GM19452 (cell line): ENCODE results near the gene YWHAG.
"Not testable (repeated sequence)": the region's sequence is repeated elsewhere in the genome, so short reads cannot be mapped to it uniquely, and the experiment has no call there.

Experiments used
- ATAC-seq: cut with Tn5 transposase; IDR thresholded peaks from one replicate; pipeline ENCODE4 v1.9.1; 2021; ENCODE audit not compliant: unreplicated experiment

YWHAG gene

DNA sequence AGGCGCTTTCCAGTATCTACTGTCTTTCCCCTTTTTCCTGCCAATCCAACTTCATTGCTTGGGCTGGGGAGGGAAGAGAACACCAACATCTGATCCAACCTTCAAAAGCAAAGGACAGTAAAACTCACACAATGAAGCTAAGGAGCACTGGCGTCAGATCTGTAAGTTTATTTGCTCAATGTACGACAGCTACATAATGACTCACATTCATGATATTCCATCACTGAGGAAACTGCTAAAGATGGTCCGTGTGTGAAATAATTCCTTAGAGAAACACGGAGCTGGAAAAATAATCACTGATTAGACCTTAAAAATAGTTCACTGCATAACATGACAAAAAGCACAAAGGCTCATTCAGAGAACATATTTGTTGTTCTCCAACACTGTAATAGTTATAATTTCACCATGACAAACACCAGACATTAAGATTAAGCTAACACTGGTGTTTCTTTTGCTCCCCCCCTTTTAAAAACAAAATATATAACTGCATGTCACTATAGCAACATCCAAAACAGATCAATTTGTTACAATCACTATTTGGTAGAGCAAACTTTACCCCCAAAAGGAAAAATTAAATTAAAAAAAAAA, 32.1 kb downstream of the YWHAG start:
- ATAC-seq = no peak

DNA sequence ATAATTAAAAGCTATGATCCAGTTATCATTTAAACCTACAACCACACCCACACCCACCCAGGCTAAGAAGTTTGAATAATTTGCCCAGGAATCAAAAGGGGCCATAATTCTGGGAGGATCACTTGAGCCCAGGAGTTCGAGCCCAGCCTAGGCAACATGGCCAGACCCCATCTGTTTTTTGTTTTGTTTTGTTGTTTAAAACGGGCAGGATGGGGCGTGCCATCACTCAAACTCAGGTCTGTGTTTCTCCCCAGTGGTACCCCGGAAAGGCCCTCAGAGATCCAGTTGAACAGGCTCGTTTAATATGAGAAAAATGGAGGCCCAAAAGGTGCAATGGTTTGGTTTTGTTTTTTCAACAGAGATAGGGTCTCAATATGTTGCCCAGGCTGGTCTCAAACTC, 33.0 kb downstream of the YWHAG start:
- no peak for ATAC-seq

DNA sequence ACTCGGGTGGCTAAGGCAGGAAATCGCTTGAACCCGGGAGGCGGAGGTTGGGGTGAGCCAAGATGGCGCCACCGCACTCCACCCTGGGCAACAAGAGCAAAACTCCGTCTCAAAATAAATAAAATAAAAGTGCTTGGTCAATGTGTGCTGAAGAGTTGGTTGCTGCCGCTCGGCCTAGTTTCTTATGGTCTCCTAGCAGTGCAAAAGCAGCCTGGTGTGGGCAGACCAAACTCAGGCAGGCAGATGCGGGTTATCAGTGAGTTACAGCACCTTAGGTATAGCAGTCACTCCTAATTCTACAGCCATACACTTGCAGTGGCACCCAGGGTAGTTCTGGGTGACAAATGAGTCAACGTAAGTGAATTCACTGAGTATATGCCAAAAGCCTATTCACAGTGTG, 33.7 kb downstream of the YWHAG start:
- ATAC-seq = no peak

DNA sequence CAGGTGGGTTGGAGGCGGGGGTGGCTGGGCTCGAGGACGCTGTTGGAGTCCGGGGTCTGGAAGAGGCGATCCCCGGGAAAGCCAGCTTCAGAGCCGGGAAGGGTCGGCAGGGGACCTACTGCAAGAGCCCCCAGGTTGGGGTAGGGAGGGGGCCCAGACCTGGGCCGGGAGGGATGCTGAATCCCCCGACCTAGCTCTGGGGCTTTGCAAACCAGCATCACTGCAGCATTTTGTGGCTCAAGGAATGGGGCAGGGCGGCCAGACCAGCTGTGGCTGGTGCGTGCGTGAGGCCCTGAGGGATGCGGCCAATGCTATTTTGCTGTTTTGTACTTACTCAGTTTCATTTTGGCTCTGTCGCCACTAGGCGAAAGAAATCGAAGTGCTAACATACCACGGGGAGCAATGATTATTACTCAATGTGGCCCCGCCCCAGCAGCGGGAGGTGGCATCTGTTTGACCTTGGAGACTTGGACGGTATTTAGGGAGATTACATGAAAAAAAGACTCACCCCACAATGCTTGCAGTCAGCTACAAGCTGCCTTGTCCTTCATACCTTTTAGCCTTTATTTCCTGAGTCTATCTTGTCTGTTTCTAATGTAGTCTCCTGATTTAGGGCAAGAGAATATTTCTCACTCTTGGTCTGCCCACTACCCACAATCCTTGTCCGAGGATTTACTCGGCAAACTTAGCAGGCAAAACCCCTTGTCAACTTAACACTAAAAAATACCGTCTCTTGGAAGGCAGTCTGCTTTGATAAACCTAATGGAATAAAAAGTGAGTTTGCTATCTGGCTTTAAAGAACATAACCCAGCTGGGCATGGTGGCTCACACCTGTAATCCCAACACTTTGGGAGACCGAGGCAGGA, 40.1 kb downstream of the YWHAG start:
- peak; percentile 53 for ATAC-seq

DNA sequence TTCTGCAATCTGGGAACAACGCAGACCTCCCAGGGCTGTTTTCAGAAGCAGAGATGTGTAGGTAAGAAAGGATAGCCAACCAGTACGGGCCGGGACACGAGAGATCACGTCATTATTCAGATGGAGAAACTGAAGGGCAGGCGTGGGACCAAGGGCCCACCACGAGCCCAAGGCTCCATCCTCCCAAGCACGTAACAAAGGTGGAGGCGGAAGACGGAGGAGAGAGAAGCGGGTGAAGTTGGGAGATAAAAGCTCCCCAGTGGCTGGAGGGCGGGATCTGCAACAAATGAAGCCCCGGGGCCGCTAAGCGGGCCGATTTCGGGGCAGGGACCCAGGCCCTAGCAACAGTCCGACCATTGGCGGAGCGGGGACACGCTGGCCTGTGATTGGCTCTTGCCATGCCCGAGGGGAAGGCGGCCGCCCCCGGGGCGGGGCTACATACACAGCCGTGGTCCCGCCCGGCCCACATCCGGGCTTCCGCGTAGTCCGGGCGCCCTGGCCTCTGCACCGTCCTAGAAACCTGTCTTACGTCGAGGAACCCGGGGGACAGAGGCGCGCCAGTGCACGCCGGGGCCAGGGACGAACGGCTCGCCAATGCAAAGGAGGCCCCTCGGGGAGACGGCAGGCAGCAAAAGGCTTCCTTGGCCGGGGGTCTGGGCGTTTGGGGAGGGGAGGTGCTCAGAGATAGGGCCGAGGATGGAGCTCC, 40.9 kb downstream of the YWHAG start:
- peak; percentile 91 for ATAC-seq

DNA sequence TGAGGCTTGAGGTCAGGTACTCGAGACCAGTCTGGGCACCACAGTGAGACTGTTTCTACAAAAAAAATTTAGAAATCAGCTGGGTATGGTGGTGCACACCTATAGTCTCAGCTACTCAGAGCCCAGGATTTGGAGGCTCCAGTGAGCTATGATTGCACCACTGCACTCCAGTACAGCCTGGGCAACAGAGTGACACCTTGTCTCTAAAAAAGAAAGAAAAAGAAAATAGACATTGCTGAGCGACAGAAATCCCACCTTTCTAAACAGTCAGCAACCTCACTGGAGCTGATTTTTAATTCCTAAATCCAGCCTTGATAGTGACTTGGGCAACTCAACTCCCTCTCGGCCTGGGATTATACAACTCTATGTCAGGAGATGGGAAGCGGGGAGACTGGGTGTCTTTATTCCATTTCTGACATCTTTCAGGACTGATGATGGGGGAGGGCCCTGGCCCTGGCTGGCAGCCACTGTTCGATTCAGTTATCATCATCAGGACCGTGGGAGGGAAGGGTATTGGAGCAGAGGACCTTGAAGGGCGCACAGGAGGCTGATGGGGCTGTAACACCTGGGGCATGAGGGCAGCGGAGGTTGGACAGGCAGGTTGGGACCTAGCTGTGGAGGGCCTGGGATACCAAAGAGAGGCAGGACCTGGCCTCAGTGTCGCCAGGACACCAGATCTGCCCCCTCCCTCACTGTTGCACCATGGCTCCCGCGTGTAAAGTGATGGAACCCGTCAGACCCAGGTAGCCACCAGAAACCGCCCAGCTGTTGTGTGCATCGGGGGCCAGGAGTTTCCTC, 41.6 kb downstream of the YWHAG start:
- no peak for ATAC-seq

DNA sequence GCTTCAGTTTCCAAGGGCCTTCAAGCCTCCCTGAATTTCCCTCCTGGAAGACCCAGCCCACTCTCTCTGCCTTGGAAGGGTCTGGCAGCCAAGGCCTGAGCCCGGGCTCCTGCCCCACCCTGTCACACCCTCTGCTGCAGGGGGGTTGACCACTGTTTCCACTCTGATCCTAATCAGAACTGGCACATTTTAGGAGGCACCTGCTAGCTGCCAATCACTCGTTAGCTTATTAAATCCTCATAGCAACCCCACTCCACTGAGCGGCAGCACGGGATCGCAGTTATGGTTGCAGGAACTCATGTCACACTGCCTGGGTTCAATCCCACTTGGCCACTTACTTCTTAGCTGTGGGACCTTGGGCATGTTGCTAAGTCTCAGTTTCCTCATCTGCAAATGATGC, 43.4 kb downstream of the YWHAG start:
- ATAC-seq = no peak

DNA sequence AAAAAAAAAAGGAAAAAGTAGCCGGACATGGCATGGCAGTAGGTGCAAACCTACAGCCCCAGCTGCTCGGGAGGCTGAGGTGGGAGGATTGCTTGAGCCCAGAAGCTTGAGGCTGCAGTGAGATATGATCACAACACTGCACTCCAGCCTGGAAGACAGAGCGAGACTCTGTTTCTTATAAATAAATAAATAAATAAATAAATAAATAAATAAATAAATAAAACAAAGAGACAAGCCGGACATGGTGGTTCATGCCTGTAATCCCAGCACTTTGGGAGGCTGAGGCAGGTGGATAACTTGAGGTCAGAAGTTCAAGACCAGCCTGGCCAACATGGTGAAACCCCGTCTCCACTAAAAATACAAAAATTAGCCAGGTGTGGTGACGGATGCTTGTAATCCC, 44.1 kb downstream of the YWHAG start:
- ATAC-seq = not testable (repeated sequence)

DNA sequence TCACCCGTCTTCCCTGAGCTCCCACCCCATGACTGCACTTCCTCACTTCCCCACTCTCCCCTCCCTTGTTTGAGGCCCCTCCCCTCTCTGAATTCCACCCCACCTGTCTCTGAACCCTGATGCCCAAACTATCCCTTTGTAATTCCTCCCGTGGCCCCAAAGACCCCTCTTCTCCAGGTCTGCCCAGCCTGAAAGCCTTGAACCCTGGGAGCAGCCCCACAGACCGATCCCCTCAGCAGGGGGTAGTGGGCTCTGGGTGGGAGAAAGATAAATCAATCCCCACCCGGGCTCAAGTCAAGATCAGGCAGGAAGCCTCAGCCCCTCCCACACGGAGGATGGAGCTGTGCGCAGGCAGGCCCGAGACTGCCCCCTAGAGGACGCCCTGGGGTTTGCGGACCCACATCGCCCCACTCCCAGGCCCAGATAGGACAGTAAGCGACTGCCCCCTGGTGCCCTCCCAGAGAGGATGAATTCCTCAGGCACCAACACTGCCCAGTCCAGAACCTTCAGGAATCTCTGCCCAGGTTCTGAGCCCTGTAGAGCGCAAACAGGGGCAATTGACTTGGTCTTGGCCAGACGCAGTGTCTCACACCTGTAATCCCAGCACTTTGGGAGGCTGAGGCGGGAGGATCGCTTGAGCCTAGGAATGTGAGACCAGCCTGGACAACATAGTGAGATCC, 44.6 kb downstream of the YWHAG start:
- peak; percentile 40 for ATAC-seq

DNA sequence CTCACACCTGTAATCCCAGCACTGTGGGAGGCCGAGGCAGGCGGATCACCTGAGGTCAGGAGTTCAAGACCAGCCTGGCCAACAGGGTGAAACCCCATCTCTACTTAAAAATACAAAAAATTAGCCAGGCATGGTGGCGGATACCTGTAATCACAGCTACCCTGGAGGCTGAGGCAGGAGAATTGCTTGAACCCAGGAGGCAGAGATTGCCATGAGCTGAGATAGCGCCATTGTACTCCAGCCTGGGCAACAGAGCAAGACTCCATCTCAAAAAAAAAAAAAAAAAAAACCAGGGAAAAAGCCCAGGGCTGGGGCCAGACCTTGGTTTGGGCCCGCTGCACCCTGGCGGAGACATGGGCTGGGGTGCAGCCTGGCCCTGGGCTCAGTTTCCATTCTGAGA, 47.0 kb downstream of the YWHAG start:
- not testable (repeated sequence) for ATAC-seq

DNA sequence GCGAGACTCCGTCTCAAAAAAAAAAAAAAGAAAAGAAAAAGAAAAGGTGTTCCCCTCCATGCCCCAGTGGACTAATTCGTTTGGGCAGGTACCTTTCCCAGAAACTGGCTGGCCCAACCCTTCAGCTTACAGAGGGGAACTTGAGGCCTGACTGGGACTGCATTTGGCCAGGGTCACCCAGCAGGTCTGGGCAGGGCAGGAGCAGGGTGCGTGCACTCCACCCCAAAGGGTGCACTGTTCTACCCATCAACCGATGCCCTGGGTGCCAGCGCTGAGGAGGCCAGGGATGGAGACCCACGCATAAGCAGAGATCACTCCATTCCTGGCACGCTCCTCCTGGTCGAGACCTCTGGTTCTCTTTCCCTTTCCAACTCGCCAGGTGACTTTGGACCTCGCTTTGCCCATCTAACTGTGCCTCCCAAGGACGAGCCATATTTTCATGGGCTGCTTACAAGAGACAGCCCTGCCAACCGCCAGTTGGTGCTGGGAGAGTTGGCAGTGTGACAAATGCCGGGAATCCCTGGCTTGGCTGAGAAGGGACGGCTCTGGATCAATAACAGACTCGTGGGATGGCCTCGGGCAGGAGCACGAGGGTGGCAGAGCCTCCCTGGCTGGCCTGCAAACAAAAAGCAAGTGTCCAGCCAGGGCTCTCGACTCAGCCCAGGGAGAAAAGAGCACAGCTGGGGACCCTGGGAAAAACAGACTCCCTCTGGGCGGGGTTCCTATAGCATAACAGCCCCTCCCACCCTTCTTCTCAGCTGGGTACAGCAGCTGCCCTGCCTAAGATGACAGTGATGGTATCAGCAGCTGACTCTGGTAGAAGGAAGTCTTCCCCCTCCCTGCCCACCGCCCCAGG, 48.5 kb downstream of the YWHAG start:
- ATAC-seq = no peak

DNA sequence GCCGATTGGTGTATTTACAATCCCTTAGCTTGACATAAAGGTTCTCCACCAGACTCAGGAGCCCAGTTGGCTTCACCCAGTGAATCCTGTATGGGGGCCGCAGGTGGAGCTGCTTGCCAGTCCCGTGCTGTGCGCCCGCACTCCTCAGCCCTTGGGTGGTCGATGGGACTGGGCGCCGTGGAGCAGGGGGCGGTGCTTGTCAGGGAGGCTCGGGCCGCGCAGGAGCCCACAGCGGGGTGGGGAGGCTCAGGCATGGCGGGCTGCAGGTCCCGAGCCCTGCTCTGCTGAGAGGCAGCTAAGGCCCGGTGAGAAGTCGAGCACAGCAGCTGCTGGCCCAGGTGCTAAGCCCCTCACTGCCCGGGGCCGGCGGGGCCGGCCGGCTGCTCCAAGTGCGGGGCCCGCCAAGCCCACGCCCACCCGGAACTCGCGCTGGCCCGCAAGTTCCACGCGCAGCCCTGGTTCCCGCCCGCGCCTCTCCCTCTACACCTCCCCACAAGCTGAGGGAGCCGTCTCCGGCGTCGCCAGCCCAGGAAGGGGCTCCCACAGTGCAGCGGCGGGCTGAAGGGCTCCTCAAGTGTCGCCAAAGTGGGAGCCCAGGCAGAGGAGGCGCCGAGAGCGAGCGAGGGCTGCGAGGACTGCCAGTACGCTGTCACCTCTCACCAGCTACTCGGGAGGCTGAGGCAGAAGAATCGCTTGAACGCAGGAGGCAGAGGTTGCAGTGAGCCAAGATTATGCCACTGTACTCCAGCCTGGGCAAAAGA, 49.3 kb downstream of the YWHAG start:
- ATAC-seq = not testable (repeated sequence)

DNA sequence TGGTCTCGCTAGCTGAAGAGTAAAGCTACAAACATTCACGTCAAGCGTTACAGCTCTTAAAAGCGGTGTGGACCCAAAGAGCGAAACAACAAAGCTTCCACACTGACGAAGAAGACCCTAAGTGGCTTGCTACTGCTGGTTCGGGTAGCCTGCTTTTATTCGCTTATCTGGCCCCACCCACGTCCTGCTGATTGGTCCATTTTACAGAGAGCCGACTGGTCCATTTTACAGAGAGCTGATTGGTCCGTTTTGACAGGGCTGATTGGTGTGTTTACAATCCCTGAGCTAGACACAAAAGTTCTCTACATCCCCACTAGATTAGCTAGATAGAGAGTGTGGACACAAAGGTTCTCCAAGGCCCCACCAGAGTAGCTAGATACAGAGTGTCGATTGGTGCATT, 49.9 kb downstream of the YWHAG start:
- not testable (repeated sequence) for ATAC-seq

DNA sequence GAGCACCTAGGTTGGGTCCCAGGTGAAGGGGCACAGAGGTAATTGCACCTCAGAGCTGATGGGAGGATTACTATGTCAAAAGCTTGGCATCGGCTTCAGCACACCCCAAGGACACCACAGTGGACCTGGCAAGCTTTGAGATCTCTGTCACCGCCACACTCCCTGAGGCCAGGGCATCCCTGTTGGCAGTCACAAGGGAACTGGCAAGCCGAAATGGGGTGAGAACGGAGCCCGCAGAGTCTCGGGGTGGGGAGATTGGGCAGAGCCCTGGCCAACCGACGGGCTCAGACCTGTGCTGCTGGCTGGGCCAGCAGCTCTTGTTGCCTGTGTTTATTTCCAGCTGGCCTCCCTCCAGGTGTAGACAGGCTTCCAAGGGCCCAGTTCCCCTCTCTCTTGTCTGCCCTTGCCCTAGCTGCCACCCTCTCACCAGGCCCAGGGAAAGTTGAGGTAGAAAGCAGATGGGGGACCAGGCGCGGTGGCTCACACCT, 53.9 kb downstream of the YWHAG start:
- no peak for ATAC-seq

DNA sequence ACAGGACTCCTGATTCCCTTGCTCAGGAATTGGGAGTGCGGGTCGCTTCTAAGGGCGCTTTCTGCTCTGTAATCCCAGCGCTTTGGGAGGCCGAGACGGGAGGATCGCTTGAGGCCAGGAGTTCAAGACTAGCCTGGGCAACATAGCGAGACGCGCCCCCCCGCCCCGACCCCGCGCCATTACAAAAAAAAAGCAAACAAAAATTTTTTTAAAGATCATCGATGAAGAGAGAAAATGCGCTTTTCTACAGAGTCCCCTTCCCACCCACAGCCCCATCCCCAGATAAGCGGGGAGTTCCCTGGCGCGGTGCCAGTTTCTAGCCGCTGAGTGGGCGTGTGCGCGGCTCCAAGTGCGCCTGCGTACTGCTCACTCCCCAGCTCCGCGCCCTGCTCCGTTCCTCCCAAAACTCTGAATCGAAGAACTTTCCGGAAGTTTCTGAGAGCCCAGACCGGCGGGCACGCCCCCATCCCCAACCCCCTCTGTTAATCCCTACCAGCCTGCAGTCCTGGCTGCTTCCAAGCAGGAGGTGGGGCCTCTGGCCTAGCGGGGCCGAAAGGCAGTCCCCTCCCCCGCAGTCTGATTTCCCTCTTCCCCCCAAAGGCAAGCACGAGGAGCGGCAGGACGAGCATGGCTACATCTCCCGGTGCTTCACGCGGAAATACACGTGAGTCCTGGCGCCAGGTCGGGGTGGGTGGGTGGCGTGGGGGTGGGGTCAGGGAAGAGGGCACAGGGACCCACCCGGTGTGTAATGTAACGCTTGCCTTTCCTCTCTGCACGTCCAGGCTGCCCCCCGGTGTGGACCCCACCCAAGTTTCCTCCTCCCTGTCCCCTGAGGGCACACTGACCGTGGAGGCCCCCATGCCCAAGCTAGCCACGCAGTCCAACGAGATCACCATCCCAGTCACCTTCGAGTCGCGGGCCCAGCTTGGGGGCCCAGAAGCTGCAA, 55.3 kb downstream of the YWHAG start:
- ATAC-seq = no peak

DNA sequence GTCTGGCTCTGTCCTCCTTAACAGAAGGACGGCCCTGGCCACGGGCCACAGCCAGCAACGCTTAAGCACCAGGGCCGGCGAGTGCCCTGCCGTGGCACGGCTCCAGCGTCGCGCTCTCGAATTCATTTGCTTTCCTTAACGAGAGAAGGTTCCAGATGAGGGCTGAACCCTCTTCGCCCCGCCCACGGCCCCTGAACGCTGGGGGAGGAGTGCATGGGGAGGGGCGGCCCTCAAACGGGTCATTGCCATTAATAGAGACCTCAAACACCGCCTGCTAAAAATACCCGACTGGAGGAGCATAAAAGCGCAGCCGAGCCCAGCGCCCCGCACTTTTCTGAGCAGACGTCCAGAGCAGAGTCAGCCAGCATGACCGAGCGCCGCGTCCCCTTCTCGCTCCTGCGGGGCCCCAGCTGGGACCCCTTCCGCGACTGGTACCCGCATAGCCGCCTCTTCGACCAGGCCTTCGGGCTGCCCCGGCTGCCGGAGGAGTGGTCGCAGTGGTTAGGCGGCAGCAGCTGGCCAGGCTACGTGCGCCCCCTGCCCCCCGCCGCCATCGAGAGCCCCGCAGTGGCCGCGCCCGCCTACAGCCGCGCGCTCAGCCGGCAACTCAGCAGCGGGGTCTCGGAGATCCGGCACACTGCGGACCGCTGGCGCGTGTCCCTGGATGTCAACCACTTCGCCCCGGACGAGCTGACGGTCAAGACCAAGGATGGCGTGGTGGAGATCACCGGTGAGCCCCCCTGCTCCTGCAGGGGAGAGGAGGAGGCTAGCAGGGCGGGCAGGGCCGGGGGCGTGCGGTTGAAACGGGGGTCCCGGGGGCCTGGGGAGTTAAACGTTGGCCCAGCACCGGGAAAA, 56.2 kb downstream of the YWHAG start, which contains the start of gene HSPB1:
Gene HSPB1, plus strand, starts transcription at position 327 of the 855 bp plus-strand sequence. Its CDS starts 40 bp downstream, at position 367.
- no peak for ATAC-seq

DNA sequence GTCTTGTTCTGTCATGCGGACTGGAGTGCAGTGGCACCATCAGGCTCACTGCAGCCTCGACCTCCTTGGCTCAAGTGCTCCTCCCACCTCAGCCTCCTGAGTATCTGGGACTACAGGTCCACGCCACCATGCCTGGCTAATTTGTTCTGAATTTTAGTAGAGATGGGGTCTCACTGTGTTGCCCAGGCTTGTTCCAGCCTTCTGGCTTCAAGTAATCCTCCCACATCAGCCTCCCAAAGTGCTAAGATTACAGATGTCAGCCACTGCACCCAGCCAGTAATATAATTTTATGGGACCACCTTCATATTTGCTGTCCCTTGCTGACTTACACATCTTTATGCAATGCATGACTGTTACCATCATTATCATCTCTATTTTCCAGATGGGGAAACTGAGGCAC, 57.8 kb downstream of the YWHAG start:
- ATAC-seq = no peak
